ENCODE data around the gene SENP1. TPM values are rescaled to one million over a fixed set of nuclear protein-coding genes. Genes with fewer than 3 reads are reported as not detected.

SENP1 gene
- total RNA-seq, 2 experiments from 2014 or later = 41.3 to 54.8 TPM

DNA sequence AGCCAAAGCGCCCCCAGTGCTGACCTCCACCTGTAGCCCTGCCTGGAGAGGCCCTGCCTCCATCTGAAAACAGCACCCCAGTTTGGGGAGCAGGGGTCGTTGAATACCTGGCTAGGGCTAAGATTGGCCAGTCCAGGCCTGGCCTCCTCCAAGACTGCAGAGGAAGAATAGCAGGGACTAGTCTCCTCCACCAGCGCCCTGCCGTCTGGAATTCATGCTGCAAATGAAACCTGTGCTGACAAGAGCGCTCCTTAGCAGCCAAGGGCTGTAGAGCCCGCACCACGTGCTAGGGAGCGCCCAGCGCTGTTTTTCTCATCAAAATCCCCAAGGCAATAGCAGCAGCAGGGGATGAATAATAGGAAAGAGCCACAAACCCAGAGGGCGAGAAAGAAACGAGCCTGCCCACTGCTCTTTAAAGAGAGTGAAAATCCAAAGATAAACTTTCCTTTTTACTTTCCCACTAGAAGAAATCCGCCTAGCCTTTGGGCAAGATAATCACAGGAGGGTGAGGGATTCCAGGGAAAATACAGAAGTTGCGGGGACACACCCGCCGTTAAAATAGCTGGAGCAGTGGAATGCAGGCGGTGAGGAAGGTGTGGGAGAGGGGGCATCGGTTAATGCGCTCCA is 104.9 kb downstream of the SENP1 start:
- ATAC-seq (no peak), DNase-seq (no peak)
- peaks cover 98% of the 10 kb centered on the region for H3K27me3 Mint-ChIP-seq
- H3K36me3 Mint-ChIP-seq = no peaks in the 10 kb centered on the region
- H3K4me1 Mint-ChIP-seq = peaks cover 30% of the 10 kb centered on the region
- no peaks in the 10 kb centered on the region for H3K9me3 Mint-ChIP-seq (ENCODE audit: low read depth)
- CTCF ChIA-PET = interaction anchor here (1.3 to 2.7 kb wide), 4 partner anchors 9 to 95 kb away, joined by 3 to 9 read pairs (median 4); partner anchors contain the start of gene TMEM106C
- H3K4me3 Mint-ChIP-seq = peak overlapping the region; percentile 54
- H3K27ac Mint-ChIP-seq = no peak overlapping the region

DNA sequence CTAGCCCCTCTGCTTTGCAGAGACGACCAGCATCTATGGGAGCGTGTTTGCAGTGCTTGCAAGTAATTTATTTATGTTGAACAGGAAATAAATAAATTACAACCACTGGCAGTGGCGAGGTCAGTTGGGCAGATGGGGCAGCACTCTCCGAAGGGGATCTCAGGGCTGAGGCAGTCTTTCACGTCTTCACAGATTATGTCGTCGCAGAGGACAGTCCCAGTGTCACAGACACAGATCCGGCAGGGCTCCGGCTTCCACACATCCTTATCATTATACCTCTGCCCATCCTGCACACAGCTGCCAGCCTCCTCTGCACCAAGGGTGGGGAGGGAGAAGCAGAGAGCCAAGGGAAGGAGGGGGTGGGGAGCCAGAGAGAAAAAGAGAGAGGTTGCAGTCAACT is 106.1 kb downstream of the SENP1 start:
- no peak for ATAC-seq
- Mint-ChIP-seq H3K4me3 (no peak overlapping the region), H3K9me3 (ENCODE audit: low read depth) (no peaks in the 10 kb centered on the region), H3K27me3 (peaks cover 95% of the 10 kb centered on the region), H3K27ac (no peak overlapping the region), H3K4me1 (peaks cover 30% of the 10 kb centered on the region), H3K36me3 (no peaks in the 10 kb centered on the region)
- CTCF ChIA-PET = interaction anchor here (1.5 to 2.7 kb wide), 2 partner anchors 9 to 37 kb away, joined by 3 to 9 read pairs; partner anchors contain the start of gene TMEM106C
- DNase-seq = no peak

DNA sequence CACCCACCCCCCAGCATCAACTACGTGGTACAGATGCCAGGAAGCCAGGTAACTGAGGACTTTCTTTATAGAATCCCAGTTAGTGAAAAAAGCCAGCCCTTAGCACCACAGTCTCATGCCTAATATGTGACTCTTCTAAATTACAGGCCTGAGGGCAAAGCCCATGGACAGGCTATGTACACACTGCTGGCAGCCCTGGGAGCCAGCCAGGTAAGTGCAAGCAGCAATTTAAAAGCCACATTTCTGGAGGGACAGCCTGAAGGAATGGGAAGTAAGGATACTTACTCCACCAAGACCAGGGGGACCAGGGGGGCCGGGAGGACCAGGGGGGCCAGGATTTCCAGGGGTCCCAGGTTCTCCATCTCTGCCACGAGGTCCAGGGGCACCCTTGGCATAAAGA is 108.6 kb downstream of the SENP1 start:
- CTCF ChIA-PET = no interaction called here

DNA sequence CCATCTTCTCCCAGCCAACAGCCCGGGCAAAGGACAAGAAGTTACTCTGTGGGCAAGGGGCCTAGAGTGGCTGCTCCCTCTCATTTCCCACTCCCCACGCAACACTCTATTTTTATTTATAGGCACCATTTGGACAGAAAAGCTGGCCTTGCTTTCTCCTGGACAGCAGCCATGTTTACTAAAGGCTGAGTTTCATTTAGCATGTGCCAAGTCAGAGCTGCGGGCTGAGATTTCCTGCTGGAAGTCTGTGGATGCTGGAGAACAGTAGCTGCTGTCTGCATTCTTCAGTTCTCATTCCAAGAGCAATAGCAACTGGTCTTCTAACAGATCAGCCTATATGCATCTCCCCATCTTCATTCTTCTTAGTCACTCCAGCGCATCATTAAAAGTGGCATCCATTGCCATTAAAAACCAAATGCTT is 109.9 kb downstream of the SENP1 start:
- Mint-ChIP-seq H3K9me3 (ENCODE audit: low read depth) (no peaks in the 10 kb centered on the region), H3K36me3 (no peaks in the 10 kb centered on the region), H3K27me3 (peaks cover 97% of the 10 kb centered on the region), H3K4me3 (no peak overlapping the region), H3K27ac (no peak overlapping the region), H3K4me1 (peaks cover 7% of the 10 kb centered on the region)
- ATAC-seq = no peak
- CTCF ChIA-PET = no interaction called here
- DNase-seq = no peak

More for the DNA sequence above, 108.6 kb downstream of the SENP1 start:
- ATAC-seq (no peak), DNase-seq (no peak)
- Mint-ChIP-seq H3K9me3 (ENCODE audit: low read depth) (no peaks in the 10 kb centered on the region), H3K27me3 (peaks cover 97% of the 10 kb centered on the region), H3K36me3 (no peaks in the 10 kb centered on the region), H3K4me1 (peaks cover 15% of the 10 kb centered on the region), H3K4me3 (no peak overlapping the region), H3K27ac (no peak overlapping the region)

DNA sequence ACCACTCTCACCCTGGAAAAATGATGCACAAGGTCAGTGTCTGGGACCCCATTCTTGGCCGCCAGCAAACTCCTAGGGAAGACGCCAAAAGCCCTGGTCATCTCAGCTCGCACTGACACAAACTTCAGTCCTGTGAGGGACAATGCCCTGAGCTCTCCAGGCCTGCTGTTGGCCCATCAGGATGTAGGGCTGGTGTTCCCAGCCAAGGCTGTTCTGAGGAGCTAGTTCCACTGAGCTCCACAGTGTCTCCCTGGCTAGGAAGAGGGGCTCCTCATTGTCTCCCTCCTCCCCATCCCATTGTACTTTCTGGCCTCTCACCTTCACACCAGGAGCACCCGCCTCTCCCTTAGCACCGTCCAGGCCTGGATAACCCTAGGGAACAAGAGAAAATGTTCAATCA is 112.4 kb downstream of the SENP1 start:
- Mint-ChIP-seq H3K4me1 (peaks cover 26% of the 10 kb centered on the region), H3K27ac (no peak overlapping the region), H3K4me3 (no peak overlapping the region), H3K36me3 (no peaks in the 10 kb centered on the region), H3K9me3 (ENCODE audit: low read depth) (no peaks in the 10 kb centered on the region), H3K27me3 (peaks cover 82% of the 10 kb centered on the region)
- ATAC-seq = no peak
- CTCF ChIA-PET = no interaction called here
- DNase-seq = no peak

Small RNAs within 50 kb of the gene (microRNA-seq; reads per million reads assigned to microRNA genes)
- gene MIR6505 = not detected

Other genes with a start within 250 kb of the SENP1 start
- gene VDR, start 201.1 kb downstream of the SENP1 start, total RNA-seq = 10 to 100 TPM; 34.9 to 69.8 TPM
- gene TMEM106C, start 142.5 kb downstream of the SENP1 start, total RNA-seq = 100 to 1,000 TPM; 162 to 174 TPM
- gene COL2A1, start 101.6 kb downstream of the SENP1 start, total RNA-seq = under 1 TPM in 1 of 2 experiments, not detected in 1; 0.33 TPM
- 10 to 100 TPM; 25.0 to 28.3 TPM for gene PFKM, start 13.3 kb upstream of the SENP1 start, total RNA-seq
- 10 to 100 TPM; 40.2 to 43.1 TPM for gene ASB8, start 51.4 kb upstream of the SENP1 start, total RNA-seq
- under 1 TPM; 0.32 to 0.63 TPM for gene CCDC184, start 77.6 kb upstream of the SENP1 start, total RNA-seq
- not detected for gene OR10AD1, start 97.2 kb upstream of the SENP1 start, total RNA-seq
- 10 to 100 TPM; 12.6 to 16.2 TPM for gene ZNF641, start 244.8 kb upstream of the SENP1 start, total RNA-seq